Activated naive CD8-positive, alpha-beta T cell (primary cell): ENCODE results near the gene CALML3.

Experiments
- H3K27ac Mint-ChIP-seq: one replicate; pipeline ENCODE4 v1.8.0; 2021; ENCODE audit warnings: mixed read lengths
- H3K27me3 Mint-ChIP-seq: one replicate; pipeline ENCODE4 v1.8.0; 2021; ENCODE audit warnings: mixed read lengths
- H3K36me3 Mint-ChIP-seq: one replicate; pipeline ENCODE4 v1.8.0; 2021; ENCODE audit warnings: mixed read lengths
- H3K4me1 Mint-ChIP-seq: one replicate; pipeline ENCODE4 v1.8.0; 2021; ENCODE audit warnings: low read depth, mixed read lengths
- H3K4me3 Mint-ChIP-seq: one replicate; pipeline ENCODE4 v1.8.0; 2021; ENCODE audit warnings: mild to moderate bottlenecking, mixed read lengths
- H3K9me3 Mint-ChIP-seq: one replicate; pipeline ENCODE4 v1.8.0; 2021; ENCODE audit warnings: low read depth, mixed read lengths

CALML3 gene

DNA sequence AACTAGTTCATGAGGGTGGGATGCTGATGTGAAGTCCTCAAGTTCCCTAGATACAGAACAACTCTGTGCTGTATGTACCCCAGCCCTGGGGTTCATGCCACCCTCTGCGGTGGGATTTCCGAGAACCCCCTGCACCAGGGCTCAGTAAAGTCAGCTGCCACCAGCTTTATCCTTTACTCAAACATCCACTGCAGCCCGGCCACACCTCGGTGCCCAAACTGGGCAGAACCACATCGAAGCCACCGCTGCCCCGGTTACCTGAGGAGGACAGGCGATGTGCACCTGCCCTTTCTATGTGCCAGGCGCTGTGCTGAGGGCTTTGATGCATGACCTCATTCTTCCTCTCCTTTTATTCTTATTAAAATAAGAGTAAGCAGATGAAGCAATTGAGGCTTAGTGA lies 15.5 kb upstream of the CALML3 start:
- no peak overlapping the region for H3K4me3 Mint-ChIP-seq
- H3K27me3 Mint-ChIP-seq = peaks cover 3% of the 10 kb centered on the region
- H3K27ac Mint-ChIP-seq = no peak overlapping the region
- H3K9me3 Mint-ChIP-seq = no peaks in the 10 kb centered on the region
- H3K4me1 Mint-ChIP-seq = peaks cover 12% of the 10 kb centered on the region
- H3K36me3 Mint-ChIP-seq = no peaks in the 10 kb centered on the region

DNA sequence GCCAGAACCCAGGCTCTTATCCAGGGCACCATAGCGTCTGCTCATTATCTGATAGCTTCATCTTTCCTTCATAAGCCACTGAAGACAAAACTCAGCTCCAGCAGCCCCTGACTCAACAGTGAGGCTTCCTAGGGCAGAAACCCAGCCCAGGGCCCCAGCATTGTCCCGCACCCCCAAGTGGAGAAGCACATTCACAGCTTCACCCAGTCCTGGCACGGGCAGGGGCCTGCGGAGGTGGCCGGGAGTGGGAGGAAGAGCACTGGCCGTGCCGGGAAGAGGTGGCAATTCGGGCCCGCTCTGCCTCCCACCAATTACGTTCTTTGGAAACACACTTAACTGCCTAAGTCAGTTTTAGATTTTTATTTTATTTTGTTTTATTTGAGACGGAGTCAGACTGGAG lies 15.1 kb upstream of the CALML3 start:
- H3K4me3 Mint-ChIP-seq = no peak overlapping the region
- peaks cover 3% of the 10 kb centered on the region for H3K27me3 Mint-ChIP-seq
- H3K27ac Mint-ChIP-seq = no peak overlapping the region
- no peaks in the 10 kb centered on the region for H3K36me3 Mint-ChIP-seq
- H3K9me3 Mint-ChIP-seq = no peaks in the 10 kb centered on the region
- peaks cover 10% of the 10 kb centered on the region for H3K4me1 Mint-ChIP-seq

DNA sequence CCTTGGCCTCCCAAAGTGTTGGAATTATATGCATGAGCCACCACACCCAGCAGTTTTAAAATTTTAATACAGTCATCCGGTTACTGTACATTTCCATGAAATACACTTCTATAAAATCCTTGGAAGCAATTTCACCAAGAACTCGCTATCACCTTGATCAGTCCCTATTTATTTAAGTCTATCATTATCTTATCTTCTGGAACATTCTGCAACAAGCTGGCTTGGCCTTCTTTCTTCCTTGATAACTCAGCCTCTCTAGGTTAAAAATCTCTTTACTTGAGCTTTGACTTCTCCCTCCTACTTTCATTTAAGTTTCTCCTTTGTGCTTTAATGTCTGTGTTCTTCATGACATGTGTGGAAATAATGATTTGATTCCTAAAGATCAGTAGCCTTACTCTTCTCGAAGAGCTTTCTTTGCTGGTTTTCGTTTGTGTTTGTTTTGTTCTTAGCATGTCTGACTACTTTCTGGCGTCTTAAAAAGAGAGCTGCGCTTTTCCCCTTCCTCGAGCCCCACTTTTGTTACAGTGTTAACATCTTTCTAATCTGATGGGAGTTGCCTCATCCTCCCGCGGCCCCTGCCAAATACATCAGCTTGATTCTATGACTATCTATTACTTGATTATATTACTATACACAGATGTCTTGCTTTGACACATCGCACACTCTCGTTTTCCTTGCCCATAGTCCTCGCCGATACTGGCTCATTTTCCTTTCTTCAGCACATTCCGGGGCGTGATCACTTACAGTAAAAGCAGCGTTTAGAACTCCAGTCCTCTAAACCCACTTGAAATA lies 14.3 kb upstream of the CALML3 start:
- no peak overlapping the region for H3K27ac Mint-ChIP-seq
- H3K4me1 Mint-ChIP-seq = peaks cover 10% of the 10 kb centered on the region
- no peaks in the 10 kb centered on the region for H3K36me3 Mint-ChIP-seq
- H3K27me3 Mint-ChIP-seq = peaks cover 3% of the 10 kb centered on the region
- H3K4me3 Mint-ChIP-seq = no peak overlapping the region
- H3K9me3 Mint-ChIP-seq = no peaks in the 10 kb centered on the region

DNA sequence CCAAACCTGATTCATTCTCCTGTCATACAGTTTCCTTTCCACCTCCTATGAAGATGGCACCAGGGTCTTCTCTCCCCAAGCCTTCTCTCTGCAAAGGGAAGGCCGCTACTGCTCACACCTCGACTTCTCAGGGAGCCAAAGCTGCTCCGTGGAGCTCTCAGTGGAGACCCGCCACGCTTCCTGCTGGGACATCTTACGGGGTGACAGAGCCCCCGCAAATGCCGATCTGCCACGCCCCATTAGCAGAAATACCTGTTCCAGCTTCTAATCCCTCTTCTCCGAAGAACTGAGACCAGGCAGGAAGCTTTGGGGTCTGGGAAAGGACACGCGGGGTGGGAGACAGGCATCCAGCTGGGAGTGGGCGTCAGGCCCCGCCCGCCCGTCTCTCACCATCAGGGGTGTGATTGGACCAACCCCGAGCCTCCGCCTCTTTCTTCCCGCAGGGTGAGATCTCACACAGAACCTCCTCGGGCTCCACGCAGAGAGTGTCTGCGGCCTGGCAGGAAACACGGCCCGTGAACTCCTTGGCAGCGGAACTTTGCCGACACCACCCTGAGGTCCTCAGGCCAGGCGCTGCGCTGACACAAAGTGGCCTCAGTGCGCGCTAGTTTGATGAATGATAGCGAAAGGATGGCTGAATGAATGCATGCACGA lies 13.4 kb upstream of the CALML3 start:
- H3K4me1 Mint-ChIP-seq = peaks cover 10% of the 10 kb centered on the region
- no peaks in the 10 kb centered on the region for H3K36me3 Mint-ChIP-seq
- peaks cover 3% of the 10 kb centered on the region for H3K27me3 Mint-ChIP-seq
- H3K4me3 Mint-ChIP-seq = no peak overlapping the region
- no peak overlapping the region for H3K27ac Mint-ChIP-seq
- H3K9me3 Mint-ChIP-seq = no peaks in the 10 kb centered on the region

DNA sequence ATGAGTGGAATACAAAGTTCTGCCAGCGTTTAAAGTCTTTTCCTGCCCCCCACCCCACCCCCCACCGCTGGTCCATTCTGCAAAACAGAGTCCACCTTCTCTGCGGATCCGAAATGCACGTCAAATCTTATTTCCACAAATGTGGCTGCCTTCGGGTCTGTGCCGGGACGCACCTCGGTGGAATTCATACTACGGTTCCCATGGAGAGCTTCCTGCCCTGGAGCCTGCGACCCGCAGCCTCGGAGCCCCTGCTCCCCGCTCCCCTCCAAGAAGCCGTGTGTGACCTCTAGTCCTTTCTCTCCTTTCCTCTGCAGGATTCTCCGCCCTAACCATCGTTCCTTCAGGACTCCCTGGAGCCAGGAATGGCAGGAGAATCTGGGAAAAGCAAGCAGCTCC lies 12.9 kb upstream of the CALML3 start:
- Mint-ChIP-seq H3K4me3 (no peak overlapping the region), H3K27ac (no peak overlapping the region), H3K9me3 (no peaks in the 10 kb centered on the region), H3K36me3 (no peaks in the 10 kb centered on the region), H3K4me1 (peaks cover 10% of the 10 kb centered on the region), H3K27me3 (peaks cover 1% of the 10 kb centered on the region)

DNA sequence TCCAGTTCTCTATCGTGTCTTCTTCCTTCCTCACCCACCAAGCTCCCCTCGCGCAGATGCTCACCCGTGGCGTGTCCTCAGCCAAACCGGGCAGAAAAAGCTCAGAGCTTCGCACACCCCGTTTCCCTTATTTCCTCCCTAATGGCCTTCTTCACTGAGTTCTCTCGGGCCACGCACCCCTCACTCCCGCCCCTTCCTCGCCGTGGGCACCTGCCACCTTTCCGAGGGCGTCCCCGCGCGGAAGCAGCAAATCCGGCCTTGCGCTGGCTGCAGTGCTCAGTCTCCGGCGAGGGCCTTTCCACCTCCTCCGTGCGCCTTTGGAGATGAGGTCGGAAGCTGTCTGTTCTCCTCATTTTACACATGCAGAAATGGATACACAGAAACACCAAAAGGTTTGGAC lies 12.4 kb upstream of the CALML3 start:
- no peaks in the 10 kb centered on the region for H3K9me3 Mint-ChIP-seq
- no peaks in the 10 kb centered on the region for H3K36me3 Mint-ChIP-seq
- H3K4me3 Mint-ChIP-seq = no peak overlapping the region
- H3K27ac Mint-ChIP-seq = no peak overlapping the region
- H3K4me1 Mint-ChIP-seq = peaks cover 10% of the 10 kb centered on the region
- H3K27me3 Mint-ChIP-seq = peaks cover 1% of the 10 kb centered on the region

DNA sequence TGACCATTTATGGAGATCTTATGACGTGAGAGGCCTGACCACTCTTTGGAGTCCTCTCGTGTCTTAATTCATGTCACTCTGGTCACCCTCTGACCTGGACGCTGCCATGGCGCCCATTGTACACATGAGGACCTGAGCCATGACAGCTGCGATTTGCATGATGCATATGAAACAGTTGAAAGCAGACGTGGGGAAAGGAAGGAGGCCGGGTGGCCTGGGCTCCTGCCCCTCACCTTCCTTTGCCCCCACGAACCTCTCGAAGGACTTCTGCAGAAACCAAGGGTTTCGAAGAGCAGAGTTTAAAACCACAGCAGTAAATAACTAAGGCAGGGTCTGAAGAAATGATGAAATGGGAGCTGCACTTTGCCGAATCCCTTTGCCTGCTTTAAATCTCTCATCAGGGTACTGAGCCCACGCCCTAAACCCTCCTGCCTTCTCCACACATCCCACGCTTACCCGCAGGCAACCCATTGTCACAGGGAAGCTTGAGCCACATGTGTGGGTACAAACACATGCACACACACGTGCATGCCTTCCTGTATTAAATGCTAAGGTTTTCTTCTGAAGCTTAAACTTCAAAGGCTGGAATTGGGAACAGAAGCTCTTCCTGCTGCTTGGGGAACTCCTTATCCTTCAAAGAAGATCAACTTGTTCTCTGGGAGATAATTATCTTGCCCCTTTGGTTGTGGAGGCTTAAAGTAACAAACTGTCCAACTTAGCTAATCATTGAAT lies 11.7 kb upstream of the CALML3 start:
- Mint-ChIP-seq H3K4me1 (peaks cover 10% of the 10 kb centered on the region), H3K4me3 (no peak overlapping the region), H3K36me3 (no peaks in the 10 kb centered on the region), H3K27me3 (peaks cover 1% of the 10 kb centered on the region), H3K27ac (peak overlapping the region; percentile 41), H3K9me3 (no peaks in the 10 kb centered on the region)

DNA sequence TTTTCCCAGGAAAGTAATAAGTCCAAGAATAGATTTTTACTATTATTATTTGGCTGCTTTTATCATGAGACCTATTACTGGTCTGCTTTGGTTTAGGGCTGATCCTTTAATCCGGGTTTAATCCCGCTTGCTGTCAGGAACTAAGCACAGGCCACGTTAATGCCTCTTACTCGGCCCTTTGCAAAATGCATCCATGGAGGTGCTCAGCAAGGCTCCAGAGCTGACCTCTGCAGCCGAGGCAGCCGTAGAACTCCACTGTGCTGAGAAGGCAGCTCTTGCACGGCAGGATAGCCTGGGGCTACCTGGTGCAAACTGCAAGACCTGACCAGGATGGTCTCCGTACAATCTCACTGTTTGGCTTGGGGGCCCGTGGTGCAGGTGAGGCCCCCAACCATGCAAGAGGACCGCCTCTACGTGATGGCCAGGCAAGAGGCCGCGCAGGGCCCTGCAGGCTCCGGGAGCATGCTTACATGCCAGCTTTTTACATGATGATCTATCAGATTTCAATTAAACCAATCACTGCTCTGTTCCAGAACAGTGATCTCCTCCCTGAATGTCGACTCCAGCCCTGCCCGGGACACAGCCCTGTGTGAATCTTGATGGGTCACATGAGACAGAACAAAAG lies 10.4 kb upstream of the CALML3 start:
- H3K36me3 Mint-ChIP-seq = peaks cover 2% of the 10 kb centered on the region
- no peak overlapping the region for H3K27ac Mint-ChIP-seq
- peaks cover 1% of the 10 kb centered on the region for H3K27me3 Mint-ChIP-seq
- no peak overlapping the region for H3K4me3 Mint-ChIP-seq
- peaks cover 10% of the 10 kb centered on the region for H3K4me1 Mint-ChIP-seq
- H3K9me3 Mint-ChIP-seq = no peaks in the 10 kb centered on the region

DNA sequence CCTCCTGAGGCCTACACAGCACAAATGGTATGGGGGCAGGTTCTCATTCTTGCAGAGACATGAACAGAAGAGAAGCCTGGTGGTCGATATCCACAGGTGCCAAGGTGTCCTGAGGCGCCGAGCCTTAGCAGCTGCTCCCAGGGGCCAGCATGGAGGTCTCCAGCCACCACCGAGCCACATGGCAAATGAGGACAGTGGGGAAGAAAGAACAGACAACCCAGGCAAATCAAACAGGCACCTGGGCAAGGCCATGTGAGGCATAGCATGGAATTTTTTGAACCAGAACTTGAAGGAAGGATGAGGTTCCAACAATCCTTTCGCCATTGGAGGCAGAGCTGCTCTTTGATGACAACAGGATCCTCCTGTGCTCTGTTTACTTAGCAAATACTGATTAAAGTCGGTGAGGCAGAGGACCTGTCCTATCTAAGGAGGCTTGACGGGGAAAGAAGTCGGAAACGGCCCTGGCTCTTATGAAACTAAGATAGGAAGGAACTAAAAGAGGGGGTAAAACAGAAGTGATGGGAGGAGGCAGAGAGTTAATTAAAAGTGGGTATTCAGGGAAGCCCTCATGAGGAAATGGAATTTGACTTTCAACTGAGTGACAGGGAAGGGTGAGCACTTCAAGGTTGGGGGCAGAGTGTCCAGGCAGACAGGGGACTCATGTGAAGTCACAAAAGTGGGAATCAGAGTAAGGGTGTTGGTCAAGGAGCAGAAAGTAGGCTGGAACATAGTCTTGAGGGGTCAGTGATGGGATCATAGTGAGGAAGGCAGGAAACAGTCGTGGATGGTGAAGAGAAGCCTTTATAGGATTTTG lies 8.6 kb upstream of the CALML3 start:
- Mint-ChIP-seq H3K9me3 (no peaks in the 10 kb centered on the region), H3K27ac (no peak overlapping the region), H3K27me3 (peaks cover 1% of the 10 kb centered on the region), H3K36me3 (peaks cover 2% of the 10 kb centered on the region), H3K4me1 (peaks cover 10% of the 10 kb centered on the region), H3K4me3 (no peak overlapping the region)

DNA sequence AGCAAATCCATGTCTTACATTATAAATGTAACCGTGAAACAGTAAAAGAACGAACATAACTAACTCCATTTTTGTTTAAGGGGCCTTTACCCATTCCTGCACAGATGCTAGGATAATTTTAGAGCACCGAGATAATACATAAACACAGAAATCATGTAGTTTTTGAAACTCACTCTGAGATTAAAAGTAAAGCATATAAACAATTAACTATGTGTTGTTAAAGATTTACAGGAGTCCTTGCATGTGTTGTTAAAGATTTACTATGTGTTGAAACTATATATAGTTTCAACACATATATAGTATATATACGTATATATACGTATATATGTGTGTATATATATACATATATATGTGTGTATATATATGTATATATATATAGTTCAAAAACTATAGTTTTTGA lies 7.2 kb upstream of the CALML3 start:
- Mint-ChIP-seq H3K9me3 (no peaks in the 10 kb centered on the region), H3K4me3 (no peak overlapping the region), H3K27me3 (no peaks in the 10 kb centered on the region), H3K27ac (no peak overlapping the region), H3K36me3 (peaks cover 2% of the 10 kb centered on the region), H3K4me1 (peaks cover 10% of the 10 kb centered on the region)

DNA sequence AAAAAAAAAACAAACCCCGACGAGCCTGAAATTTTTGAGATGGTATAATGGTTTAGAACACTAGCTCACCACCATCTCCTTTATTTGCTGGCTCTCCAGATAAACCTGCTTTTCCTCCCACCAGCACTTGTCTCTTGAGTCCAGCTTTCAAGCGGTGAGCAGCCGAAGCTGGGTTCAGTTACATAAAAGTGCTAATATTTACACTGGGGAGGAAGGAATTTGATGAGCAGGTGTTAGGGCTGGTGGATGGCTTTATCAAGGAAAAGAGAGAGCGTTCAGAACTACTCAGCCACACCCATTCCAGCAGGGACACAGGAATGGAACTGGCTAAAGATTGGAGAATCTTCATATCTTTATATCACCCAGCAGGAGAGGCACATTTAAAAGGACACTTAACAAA lies 6.6 kb upstream of the CALML3 start:
- Mint-ChIP-seq H3K9me3 (no peaks in the 10 kb centered on the region), H3K36me3 (peaks cover 2% of the 10 kb centered on the region), H3K4me3 (no peak overlapping the region), H3K27me3 (no peaks in the 10 kb centered on the region), H3K27ac (no peak overlapping the region), H3K4me1 (peaks cover 4% of the 10 kb centered on the region)

DNA sequence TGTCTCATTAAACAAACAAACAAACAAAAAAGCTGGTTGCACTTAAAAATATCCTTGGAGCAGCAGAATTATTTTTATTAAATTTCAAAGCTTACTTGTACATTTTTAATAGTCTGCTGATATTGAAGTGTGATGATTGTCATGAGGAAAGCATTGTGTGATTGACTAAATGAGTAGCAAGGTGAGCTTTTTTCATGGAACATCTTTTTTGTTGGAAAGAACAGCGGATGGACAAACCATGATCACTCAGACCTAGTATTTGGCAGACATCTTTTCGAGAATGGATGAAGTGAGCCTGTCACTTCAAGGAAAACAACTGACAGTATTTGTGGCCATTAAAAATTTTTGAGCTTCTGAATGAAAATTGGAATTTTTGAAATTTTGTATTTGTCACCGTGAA lies 5.7 kb upstream of the CALML3 start:
- H3K9me3 Mint-ChIP-seq = no peaks in the 10 kb centered on the region
- no peaks in the 10 kb centered on the region for H3K4me1 Mint-ChIP-seq
- H3K36me3 Mint-ChIP-seq = peaks cover 2% of the 10 kb centered on the region

DNA sequence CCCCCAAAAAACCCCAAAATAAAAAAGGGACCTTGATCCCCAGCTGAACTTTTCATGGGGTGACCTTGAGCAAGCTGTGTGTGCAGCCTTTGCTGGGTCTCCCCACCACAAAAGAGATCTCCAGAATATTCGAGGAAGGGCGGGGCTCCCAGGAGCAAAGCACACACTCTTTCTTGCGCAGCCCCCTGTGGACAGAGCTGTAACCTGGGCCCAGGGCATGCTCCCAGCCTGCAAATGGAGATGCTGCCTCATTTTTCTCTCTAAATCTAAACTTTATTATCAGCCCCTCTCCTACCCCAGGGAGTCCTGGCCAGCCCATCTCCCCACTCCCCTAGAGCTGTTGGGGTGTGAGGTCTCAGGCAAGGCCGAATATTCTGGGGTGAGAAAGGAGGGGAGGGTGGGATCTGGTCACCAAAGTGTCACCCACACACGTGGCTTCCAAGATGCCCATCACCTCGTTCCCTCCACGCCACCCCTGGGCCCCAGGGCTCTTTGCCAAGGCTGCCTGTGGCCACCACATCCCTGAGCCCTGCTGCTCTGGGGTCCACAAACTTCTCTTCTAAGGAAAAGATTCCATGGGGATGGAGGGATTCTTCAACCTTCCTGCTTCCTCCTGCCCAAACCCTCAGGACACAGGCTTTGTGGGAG lies 1.7 kb upstream of the CALML3 start:
- H3K4me1 Mint-ChIP-seq = no peaks in the 10 kb centered on the region
- H3K4me3 Mint-ChIP-seq = no peak overlapping the region
- H3K27me3 Mint-ChIP-seq = no peaks in the 10 kb centered on the region
- H3K9me3 Mint-ChIP-seq = no peaks in the 10 kb centered on the region
- no peak overlapping the region for H3K27ac Mint-ChIP-seq
- peaks cover 2% of the 10 kb centered on the region for H3K36me3 Mint-ChIP-seq

More for the DNA sequence above, 5.7 kb upstream of the CALML3 start:
- Mint-ChIP-seq H3K27me3 (no peaks in the 10 kb centered on the region), H3K4me3 (no peak overlapping the region), H3K27ac (no peak overlapping the region)
